GM18505 (cell line): ENCODE results near the gene SQOR.

Experiments
- ATAC-seq: cut with Tn5 transposase; IDR thresholded peaks from one replicate; pipeline ENCODE4 v1.9.1; 2021; ENCODE audit not compliant: unreplicated experiment
- POLR2A ChIP-seq: IDR thresholded peaks from 4 replicates; pipeline ENCODE4 v1.6.1; 2011; ENCODE audit warnings: borderline replicate concordance; ENCODE audit not compliant: insufficient read depth, insufficient read length; ENCODE audit errors: extremely low read depth

SQOR gene

GRCh38 chr15:45678459-45679178, 43.8 kb downstream of the SQOR start:
- TF ChIP-seq POLR2A = no peak
- ATAC-seq = no peak

GRCh38 chr15:45684533-45684932, 49.7 kb downstream of the SQOR start:
- no peak for ATAC-seq
- no peak for TF ChIP-seq POLR2A

- no peak for ATAC-seq
- no peak for TF ChIP-seq POLR2A
These were observed 54.8 kb downstream of the SQOR start for GRCh38 chr15:45689616-45690015.

- no peak for ATAC-seq
- TF ChIP-seq POLR2A = no peak
These were observed 55.9 kb downstream of the SQOR start for GRCh38 chr15:45690581-45691260.

GRCh38 chr15:45701108-45701507, 66.3 kb downstream of the SQOR start:
- ATAC-seq = no peak
- no peak for TF ChIP-seq POLR2A

GRCh38 chr15:45702041-45702440, 67.2 kb downstream of the SQOR start:
- no peak for ATAC-seq
- TF ChIP-seq POLR2A = no peak

GRCh38 chr15:45703670-45704328, 69.0 kb downstream of the SQOR start:
- ATAC-seq = no peak
- no peak for TF ChIP-seq POLR2A

GRCh38 chr15:45704329-45705249, 69.8 kb downstream of the SQOR start:
- no peak for ATAC-seq
- no peak for TF ChIP-seq POLR2A

- no peak for TF ChIP-seq POLR2A
- ATAC-seq = peak; percentile 83
These were observed 71.0 kb downstream of the SQOR start for GRCh38 chr15:45705510-45706473.

- no peak for ATAC-seq
- TF ChIP-seq POLR2A = no peak
These were observed 75.8 kb downstream of the SQOR start for GRCh38 chr15:45710657-45711056.

GRCh38 chr15:45714590-45715488, 80.0 kb downstream of the SQOR start:
- no peak for TF ChIP-seq POLR2A
- peak; percentile 78 for ATAC-seq
